HG03439 (cell line): ENCODE results near the gene PROZ.
A peak's percentile ranks its signal among the peaks of the same experiment; 100 is the strongest.
"Not testable (repeated sequence)": the region's sequence is repeated elsewhere in the genome, so short reads cannot be mapped to it uniquely, and the experiment has no call there.

ENCODE experiments used
- ATAC-seq: cut with Tn5 transposase; IDR thresholded peaks from one replicate; pipeline ENCODE4 v1.9.1; 2021; ENCODE audit warnings: mild to moderate bottlenecking, moderate library complexity; ENCODE audit not compliant: unreplicated experiment

PROZ gene

GRCh38 chr13:113153810-113154748 is 4.4 kb upstream of the PROZ start:
- ATAC-seq: peak; percentile 49

GRCh38 chr13:113155201-113155600 is 3.2 kb upstream of the PROZ start:
- ATAC-seq: no peak

GRCh38 chr13:113155982-113156655 is 2.3 kb upstream of the PROZ start:
- no peak for ATAC-seq

- no peak for ATAC-seq
Measured at GRCh38 chr13:113157206-113157928, 1.1 kb upstream of the PROZ start.

GRCh38 chr13:113158946-113159345 is 498 bp downstream of the PROZ start:
- ATAC-seq: no peak

GRCh38 chr13:113159701-113160100 is 1.3 kb downstream of the PROZ start:
- ATAC-seq: no peak

- no peak for ATAC-seq
Measured at GRCh38 chr13:113160983-113161382, 2.5 kb downstream of the PROZ start.

- no peak for ATAC-seq
Measured at GRCh38 chr13:113161433-113161832, 3.0 kb downstream of the PROZ start.

- ATAC-seq: not testable (repeated sequence)
Measured at GRCh38 chr13:113161975-113162374, 3.5 kb downstream of the PROZ start.

- no peak for ATAC-seq
Measured at GRCh38 chr13:113162783-113163685, 4.6 kb downstream of the PROZ start.

- ATAC-seq: no peak
Measured at GRCh38 chr13:113164492-113164891, 6.0 kb downstream of the PROZ start.

GRCh38 chr13:113166266-113166665 is 7.8 kb downstream of the PROZ start:
- no peak for ATAC-seq

- ATAC-seq: no peak
Measured at GRCh38 chr13:113166681-113167080, 8.2 kb downstream of the PROZ start.

- no peak for ATAC-seq
Measured at GRCh38 chr13:113167155-113167554, 8.7 kb downstream of the PROZ start.

- no peak for ATAC-seq
Measured at GRCh38 chr13:113167575-113167974, 9.1 kb downstream of the PROZ start.

GRCh38 chr13:113168211-113168610 is 9.8 kb downstream of the PROZ start:
- no peak for ATAC-seq

- no peak for ATAC-seq
Measured at GRCh38 chr13:113169277-113170272, 11.1 kb downstream of the PROZ start.

GRCh38 chr13:113170511-113170910 is 12.1 kb downstream of the PROZ start:
- ATAC-seq: no peak
